ENCODE measurements around the gene CALML6. TPM values are rescaled to one million over a fixed set of nuclear protein-coding genes. Genes with fewer than 3 reads are reported as not detected.
"Not testable (repeated sequence)": the region's sequence is repeated elsewhere in the genome, so short reads cannot be mapped to it uniquely, and the experiment has no call there.

The CALML6 gene
- total and polyA plus RNA-seq, 2 of the 4 experiments (the other 2 are of a cell fraction) = 0.91 TPM; not detected in 1

GRCh38 chr1:1883092-1883873, 31.8 kb upstream of the CALML6 start:
- H3K9me3 ChIP-seq (ENCODE audit: control insufficient read depth, insufficient read depth, low read length) = no peaks in the 10 kb centered on the region
- H3K79me1 ChIP-seq (ENCODE audit: low read depth in 1 of 2, low read length in 2 of 2) = peaks cover 0 to 17% of the 10 kb centered on the region in 2 experiments; a peak in 2 of 4 replicates
- no peak overlapping the region for H2BK15ac ChIP-seq (ENCODE audit: low read depth, low read length)
- DNase-seq = no peak
- peak overlapping the region; percentile 40; the same call in 1 of the 2 replicates for H3K23ac ChIP-seq (ENCODE audit: low read depth, low read length)
- H3K4ac ChIP-seq (ENCODE audit: low read depth, low read length) = no peak overlapping the region
- no peak overlapping the region for H4K8ac ChIP-seq (ENCODE audit: low read depth in 2 of 2, low read length in 2 of 2)
- no peak overlapping the region for H3K9ac ChIP-seq (ENCODE audit: low read depth, low read length)
- intact Hi-C loops (cut with micrococcal nuclease) (loop anchor here (2.0 to 5.0 kb wide), 2 partner anchors 24 to 36 kb away; no protein-coding TSS in a partner anchor), dilution Hi-C loops (cut with HindIII; ENCODE audit: low sequenced_read_pairs, unreplicated experiment) (loop anchor here (10.0 kb wide), 1 partner anchor 58 kb away; no protein-coding TSS in a partner anchor), in situ Hi-C loops (cut with MboI; ENCODE audit: low sequenced_read_pairs) (loop anchor here (10.0 kb wide), 1 partner anchor 88 kb away; no protein-coding TSS in a partner anchor)
- H3K27ac ChIP-seq (ENCODE audit: insufficient read depth, low read length) = no peak overlapping the region
- H2AFZ ChIP-seq (replicated peaks; ENCODE audit: low read length, poor library complexity) = no peak overlapping the region
- BruUV-seq (replicated peaks) = no TSS peak
- ATAC-seq (ENCODE audit: low read depth) = peak; percentile 40
- H3K56ac ChIP-seq (ENCODE audit: extremely low read depth, insufficient read depth, low read length) = no peak overlapping the region
- no peaks in the 10 kb centered on the region for H3K27me3 ChIP-seq (ENCODE audit: control insufficient read depth, insufficient read depth, low read length)
- H2AK9ac ChIP-seq (replicated peaks; ENCODE audit: low read depth, low read length, poor library complexity) = no peak overlapping the region
- H2BK5ac ChIP-seq (ENCODE audit: low read depth, low read length, poor library complexity, severe bottlenecking) = no peak overlapping the region
- no peak overlapping the region for H2BK20ac ChIP-seq (ENCODE audit: low read depth, low read length)
- ChIA-PET CTCF (interaction anchor here (0.9 kb wide), 1 partner anchor 23 kb away, joined by 4 read pairs; no protein-coding TSS in a partner anchor), POLR2A (ENCODE audit: unreplicated experiment) (no interaction called here)
- H4K5ac ChIP-seq (ENCODE audit: low read depth, low read length) = no peak overlapping the region
- H3K14ac ChIP-seq (replicated peaks; ENCODE audit: low read depth, low read length) = no peak overlapping the region
- H3K18ac ChIP-seq (ENCODE audit: low read depth, low read length) = no peak overlapping the region
- H3K9me1 ChIP-seq (ENCODE audit: insufficient read depth, low read length) = peaks cover 22% of the 10 kb centered on the region
- no peak overlapping the region for H2BK120ac ChIP-seq (ENCODE audit: low read depth, low read length)
- TF ChIP-seq, protein P1, sequence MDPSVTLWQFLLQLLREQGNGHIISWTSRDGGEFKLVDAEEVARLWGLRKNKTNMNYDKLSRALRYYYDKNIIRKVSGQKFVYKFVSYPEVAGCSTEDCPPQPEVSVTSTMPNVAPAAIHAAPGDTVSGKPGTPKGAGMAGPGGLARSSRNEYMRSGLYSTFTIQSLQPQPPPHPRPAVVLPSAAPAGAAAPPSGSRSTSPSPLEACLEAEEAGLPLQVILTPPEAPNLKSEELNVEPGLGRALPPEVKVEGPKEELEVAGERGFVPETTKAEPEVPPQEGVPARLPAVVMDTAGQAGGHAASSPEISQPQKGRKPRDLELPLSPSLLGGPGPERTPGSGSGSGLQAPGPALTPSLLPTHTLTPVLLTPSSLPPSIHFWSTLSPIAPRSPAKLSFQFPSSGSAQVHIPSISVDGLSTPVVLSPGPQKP (IDR thresholded peaks at IDR 0.05; ENCODE audit: borderline replicate concordance, low read depth, low read length) = no peak
- TF ChIP-seq NFE2L2 (IDR thresholded peaks at IDR 0.05; ENCODE audit: low read depth, low read length) = peak; percentile 66; the same call in 1 of the 2 replicates
- H4K20me1 ChIP-seq (ENCODE audit: insufficient read depth, low read length) = peaks cover 100% of the 10 kb centered on the region
- WGBS, 2 experiments (ENCODE audit: extremely low coverage in 2 of 2, insufficient read length in 1 of 2) = no CpG with 5 or more reads among the region's 4 CpGs
- no peak overlapping the region for H4K91ac ChIP-seq (ENCODE audit: insufficient read depth, low read depth, low read length)
- H3K4me1 ChIP-seq (ENCODE audit: control insufficient read depth, insufficient read depth, low read length) = peaks cover 8% of the 10 kb centered on the region
- H2AK5ac ChIP-seq (ENCODE audit: low read depth, low read length) = no peak overlapping the region
- H3K36me3 ChIP-seq (ENCODE audit: control insufficient read depth, insufficient read depth, low read length) = peaks cover 10% of the 10 kb centered on the region
- 0 out of 2 replicates have a peak overlapping the region, but pooled peaks have one; percentile 42 for H3K4me2 ChIP-seq (ENCODE audit: low read depth, low read length)
- no peak overlapping the region for H3K4me3 ChIP-seq (ENCODE audit: insufficient read depth, low read depth, low read length)

DNA sequence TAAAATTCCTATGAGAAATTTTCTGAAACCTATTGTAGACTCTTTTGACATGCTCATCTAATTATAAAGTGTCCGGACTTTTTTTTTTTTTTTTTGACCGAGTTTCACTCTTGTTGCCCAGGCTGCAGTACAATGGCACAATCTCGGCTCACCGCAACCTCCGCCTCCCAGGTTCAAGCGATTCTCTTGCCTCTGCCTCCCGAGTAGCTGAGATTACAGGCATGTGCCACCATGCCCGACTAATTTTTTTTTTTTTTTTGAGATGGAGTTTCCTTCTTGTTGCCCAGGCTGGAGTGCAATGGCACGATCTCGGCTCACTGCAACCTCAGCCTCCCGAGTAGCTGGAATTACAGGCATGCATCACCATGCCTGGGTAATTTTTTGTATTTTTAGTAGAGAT, 31.2 kb upstream of the CALML6 start:
- H3K4me3 ChIP-seq (ENCODE audit: insufficient read depth, low read depth, low read length); H3K4me1 ChIP-seq (ENCODE audit: control insufficient read depth, insufficient read depth, low read length); H3K4ac ChIP-seq (ENCODE audit: low read depth, low read length); H2BK15ac ChIP-seq (ENCODE audit: low read depth, low read length); H4K91ac ChIP-seq (ENCODE audit: insufficient read depth, low read depth, low read length); H3K18ac ChIP-seq (ENCODE audit: low read depth, low read length); H2BK20ac ChIP-seq (ENCODE audit: low read depth, low read length); H3K27ac ChIP-seq (ENCODE audit: insufficient read depth, low read length); H4K5ac ChIP-seq (ENCODE audit: low read depth, low read length); H3K36me3 ChIP-seq (ENCODE audit: control insufficient read depth, insufficient read depth, low read length); H3K4me2 ChIP-seq (ENCODE audit: low read depth, low read length); H3K27me3 ChIP-seq (ENCODE audit: control insufficient read depth, insufficient read depth, low read length); H4K8ac ChIP-seq (ENCODE audit: low read depth in 2 of 2, low read length in 2 of 2); H3K56ac ChIP-seq (ENCODE audit: extremely low read depth, insufficient read depth, low read length); BruUV-seq (replicated peaks); POLR2A ChIA-PET (ENCODE audit: unreplicated experiment); H2BK120ac ChIP-seq (ENCODE audit: low read depth, low read length); H2AFZ ChIP-seq (replicated peaks; ENCODE audit: low read length, poor library complexity); H3K23ac ChIP-seq (ENCODE audit: low read depth, low read length); H3K14ac ChIP-seq (replicated peaks; ENCODE audit: low read depth, low read length); H2AK5ac ChIP-seq (ENCODE audit: low read depth, low read length); DNase-seq; H2BK5ac ChIP-seq (ENCODE audit: low read depth, low read length, poor library complexity, severe bottlenecking); H2AK9ac ChIP-seq (replicated peaks; ENCODE audit: low read depth, low read length, poor library complexity); ATAC-seq (ENCODE audit: low read depth); H3K9ac ChIP-seq (ENCODE audit: low read depth, low read length); H3K9me3 ChIP-seq (ENCODE audit: control insufficient read depth, insufficient read depth, low read length): not testable (repeated sequence)
- Histone ChIP-seq H3K9me1 (ENCODE audit: insufficient read depth, low read length) (peaks cover 16% of the 10 kb centered on the region), H4K20me1 (ENCODE audit: insufficient read depth, low read length) (peaks cover 100% of the 10 kb centered on the region), H3K79me1 (ENCODE audit: low read depth in 1 of 2, low read length in 2 of 2) (peaks cover 0 to 17% of the 10 kb centered on the region in 2 experiments; a peak in 2 of 4 replicates)
- 86% methylated on average over 6 of the region's 11 CpGs; no CpG with 5 or more reads in 1 of the 2 experiments for WGBS, 2 experiments (ENCODE audit: extremely low coverage in 2 of 2, insufficient read length in 1 of 2)
- CTCF ChIA-PET = interaction anchor here (0.9 kb wide), 1 partner anchor 22 kb away, joined by 4 read pairs; no protein-coding TSS in a partner anchor
- dilution Hi-C loops (cut with HindIII; ENCODE audit: low sequenced_read_pairs, unreplicated experiment) (loop anchor here (10.0 kb wide), 1 partner anchor 59 kb away; no protein-coding TSS in a partner anchor), in situ Hi-C loops (cut with MboI; ENCODE audit: low sequenced_read_pairs) (loop anchor here (10.0 kb wide), 1 partner anchor 89 kb away; no protein-coding TSS in a partner anchor), intact Hi-C loops (cut with micrococcal nuclease) (loop anchor here (2.0 to 5.0 kb wide), 2 partner anchors 25 to 37 kb away; no protein-coding TSS in a partner anchor)

Data from IMR-90 (cell line).